Activated CD4-positive, alpha-beta memory T cell treated with anti-CD3 and anti-CD28 coated beads for 36 hours (primary cell): ENCODE results near the gene ALPG. TPM values are rescaled to one million over a fixed set of nuclear protein-coding genes. Genes with fewer than 3 reads are reported as not detected.
"Not testable (repeated sequence)": the region's sequence is repeated elsewhere in the genome, so short reads cannot be mapped to it uniquely, and the experiment has no call there.

Experiments
- CTCF ChIA-PET: fragments of 350-600 bp; sonication (Branson Sonifier 250); formaldehyde crosslinking; loops from one replicate; lab custom pipeline; 2021; ENCODE audit warnings: antibody characterized with exemption, inconsistent platforms; lab: Charles Lee
- POLR2A ChIA-PET: fragments of 350-600 bp; sonication (Branson Sonifier 250); formaldehyde crosslinking; loops from one replicate; lab custom pipeline; 2021; ENCODE audit warnings: antibody characterized with exemption; lab: Charles Lee
- DNase-seq: peaks from one replicate; pipeline ENCODE4 v3.0.0-alpha.2; 2020
- H3K27ac Mint-ChIP-seq: one replicate; pipeline ENCODE4 v1.8.0; 2021; ENCODE audit warnings: mixed read lengths
- H3K27me3 Mint-ChIP-seq: one replicate; pipeline ENCODE4 v1.8.0; 2021; ENCODE audit warnings: mixed read lengths
- H3K36me3 Mint-ChIP-seq: one replicate; pipeline ENCODE4 v1.8.0; 2021; ENCODE audit warnings: mixed read lengths
- H3K4me1 Mint-ChIP-seq: one replicate; pipeline ENCODE4 v1.8.0; 2021; ENCODE audit warnings: low read depth, mixed read lengths
- H3K4me3 Mint-ChIP-seq: one replicate; pipeline ENCODE4 v1.8.0; 2021; ENCODE audit warnings: mild to moderate bottlenecking, mixed read lengths
- H3K9me3 Mint-ChIP-seq: one replicate; pipeline ENCODE4 v1.8.0; 2021; ENCODE audit warnings: mixed read lengths
- intact Hi-C: fragments of 100-400 bp; cut with micrococcal nuclease; formaldehyde crosslinking; loops from one replicate; pipeline ENCODE4 v1.15.1; 2023
- total RNA-seq, 2 experiments: library from RNA; stranded (reverse); gene quantifications; one replicate each; pipeline ENCODE4 v1.2.3, GENCODE V29; 2021

Gene ALPG
- total RNA-seq, 2 experiments from 2014 or later = not detected

GRCh38 chr2:232441922-232442321, 35.3 kb downstream of the ALPG start:
- H3K27me3 Mint-ChIP-seq, DNase-seq, POLR2A ChIA-PET, H3K4me1 Mint-ChIP-seq, H3K27ac Mint-ChIP-seq, H3K9me3 Mint-ChIP-seq, H3K4me3 Mint-ChIP-seq, H3K36me3 Mint-ChIP-seq: not testable (repeated sequence)
- CTCF ChIA-PET = interaction anchor here (1.0 kb wide), 1 partner anchor 173 kb away, joined by 3 read pairs; no protein-coding TSS in a partner anchor
- intact Hi-C loops = loop anchor here (2.0 kb wide), 2 partner anchors 107 to 535 kb away; no protein-coding TSS in a partner anchor

- H3K36me3 Mint-ChIP-seq, H3K4me3 Mint-ChIP-seq, intact Hi-C loops, POLR2A ChIA-PET, H3K9me3 Mint-ChIP-seq, H3K27me3 Mint-ChIP-seq, H3K4me1 Mint-ChIP-seq, CTCF ChIA-PET, DNase-seq, H3K27ac Mint-ChIP-seq: not testable (repeated sequence)
Observed at GRCh38 chr2:232442431-232442830, 35.8 kb downstream of the ALPG start.

GRCh38 chr2:232443047-232443446, 36.4 kb downstream of the ALPG start:
- POLR2A ChIA-PET, DNase-seq, intact Hi-C loops, H3K27ac Mint-ChIP-seq, H3K4me1 Mint-ChIP-seq, H3K36me3 Mint-ChIP-seq, CTCF ChIA-PET, H3K27me3 Mint-ChIP-seq, H3K9me3 Mint-ChIP-seq, H3K4me3 Mint-ChIP-seq: not testable (repeated sequence)

- H3K36me3 Mint-ChIP-seq, H3K27ac Mint-ChIP-seq, H3K9me3 Mint-ChIP-seq, H3K4me1 Mint-ChIP-seq, H3K27me3 Mint-ChIP-seq, POLR2A ChIA-PET, intact Hi-C loops, H3K4me3 Mint-ChIP-seq, DNase-seq: not testable (repeated sequence)
- CTCF ChIA-PET = interaction anchor here (0.8 to 1.4 kb wide), 8 partner anchors 9 to 546 kb away, joined by 3 to 6 read pairs (median 3); partner anchors contain the start of gene PRSS56
Observed at GRCh38 chr2:232443669-232444408, 37.2 kb downstream of the ALPG start.

GRCh38 chr2:232444409-232445148, 37.9 kb downstream of the ALPG start:
- no peaks in the 10 kb centered on the region for H3K4me1 Mint-ChIP-seq
- no peaks in the 10 kb centered on the region for H3K27me3 Mint-ChIP-seq
- CTCF ChIA-PET = interaction anchor here (0.8 to 1.4 kb wide), 9 partner anchors 9 to 546 kb away, joined by 3 to 6 read pairs (median 3); partner anchors contain the start of gene PRSS56
- no peaks in the 10 kb centered on the region for H3K9me3 Mint-ChIP-seq
- no peak overlapping the region for H3K27ac Mint-ChIP-seq
- H3K4me3 Mint-ChIP-seq = no peak overlapping the region
- no peaks in the 10 kb centered on the region for H3K36me3 Mint-ChIP-seq
- intact Hi-C loops = no loop called here
- POLR2A ChIA-PET = no interaction called here
- peak; percentile 81 for DNase-seq

- H3K4me3 Mint-ChIP-seq, H3K36me3 Mint-ChIP-seq, H3K4me1 Mint-ChIP-seq, intact Hi-C loops, POLR2A ChIA-PET, H3K27ac Mint-ChIP-seq, H3K27me3 Mint-ChIP-seq, DNase-seq, H3K9me3 Mint-ChIP-seq: not testable (repeated sequence)
- CTCF ChIA-PET = interaction anchor here (0.9 to 1.4 kb wide), 8 partner anchors 8 to 547 kb away, joined by 3 to 6 read pairs (median 4); partner anchors contain the start of gene PRSS56
Observed at GRCh38 chr2:232445149-232445885, 38.7 kb downstream of the ALPG start.

- H3K9me3 Mint-ChIP-seq, H3K27me3 Mint-ChIP-seq, H3K27ac Mint-ChIP-seq, DNase-seq, H3K4me3 Mint-ChIP-seq, POLR2A ChIA-PET, H3K36me3 Mint-ChIP-seq, H3K4me1 Mint-ChIP-seq: not testable (repeated sequence)
- intact Hi-C loops = loop anchor here (1.0 kb wide), 1 partner anchor 76 kb away; no protein-coding TSS in a partner anchor
- CTCF ChIA-PET = interaction anchor here (1.1 to 2.4 kb wide), 9 partner anchors 11 to 546 kb away, joined by 3 to 19 read pairs (median 3); no protein-coding TSS in a partner anchor
Observed at GRCh38 chr2:232446266-232446777, 39.7 kb downstream of the ALPG start.

GRCh38 chr2:232447091-232447620, 40.5 kb downstream of the ALPG start:
- intact Hi-C loops = no loop called here
- ChIA-PET CTCF (interaction anchor here (0.6 to 2.4 kb wide), 13 partner anchors 8 to 547 kb away, joined by 3 to 19 read pairs (median 4); no protein-coding TSS in a partner anchor), POLR2A (interaction anchor here (0.6 kb wide), 1 partner anchor 149 kb away, joined by 4 read pairs; no protein-coding TSS in a partner anchor)
- Mint-ChIP-seq H3K36me3 (no peaks in the 10 kb centered on the region), H3K9me3 (no peaks in the 10 kb centered on the region), H3K4me1 (no peaks in the 10 kb centered on the region), H3K27me3 (no peaks in the 10 kb centered on the region), H3K4me3 (no peak overlapping the region), H3K27ac (no peak overlapping the region)
- no peak for DNase-seq

GRCh38 chr2:232447638-232448303, 41.1 kb downstream of the ALPG start:
- CTCF ChIA-PET = interaction anchor here (0.6 to 2.4 kb wide), 10 partner anchors 9 to 533 kb away, joined by 3 to 19 read pairs (median 4); no protein-coding TSS in a partner anchor
- H3K9me3 Mint-ChIP-seq = no peaks in the 10 kb centered on the region
- POLR2A ChIA-PET = interaction anchor here (0.6 kb wide), 1 partner anchor 150 kb away, joined by 4 read pairs; no protein-coding TSS in a partner anchor
- DNase-seq = no peak
- no peaks in the 10 kb centered on the region for H3K27me3 Mint-ChIP-seq
- H3K36me3 Mint-ChIP-seq = no peaks in the 10 kb centered on the region
- intact Hi-C loops = no loop called here
- no peak overlapping the region for H3K27ac Mint-ChIP-seq
- no peaks in the 10 kb centered on the region for H3K4me1 Mint-ChIP-seq
- H3K4me3 Mint-ChIP-seq = no peak overlapping the region

GRCh38 chr2:232448304-232448690, 41.7 kb downstream of the ALPG start:
- POLR2A ChIA-PET = no interaction called here
- no peak overlapping the region for H3K4me3 Mint-ChIP-seq
- CTCF ChIA-PET = interaction anchor here (1.6 to 2.4 kb wide), 2 partner anchors 9 to 26 kb away, joined by 5 to 13 read pairs; no protein-coding TSS in a partner anchor
- no peaks in the 10 kb centered on the region for H3K4me1 Mint-ChIP-seq
- DNase-seq = no peak
- intact Hi-C loops = no loop called here
- H3K27ac Mint-ChIP-seq = no peak overlapping the region
- H3K36me3 Mint-ChIP-seq = no peaks in the 10 kb centered on the region
- H3K9me3 Mint-ChIP-seq = no peaks in the 10 kb centered on the region
- H3K27me3 Mint-ChIP-seq = no peaks in the 10 kb centered on the region

GRCh38 chr2:232449964-232450363, 43.3 kb downstream of the ALPG start:
- Mint-ChIP-seq H3K4me3 (no peak overlapping the region), H3K9me3 (no peaks in the 10 kb centered on the region), H3K27ac (no peak overlapping the region), H3K4me1 (no peaks in the 10 kb centered on the region), H3K27me3 (no peaks in the 10 kb centered on the region), H3K36me3 (no peaks in the 10 kb centered on the region)
- ChIA-PET CTCF (interaction anchor here (1.1 kb wide), 1 partner anchor 72 kb away, joined by 3 read pairs; no protein-coding TSS in a partner anchor), POLR2A (no interaction called here)
- intact Hi-C loops = no loop called here
- no peak for DNase-seq
